HEK293 (cell line): ENCODE data around the gene ZNF48.
A peak's percentile ranks its signal among the peaks of the same experiment; 100 is the strongest.

Experiments used
- CTCF ChIA-PET: fragments of 350-600 bp; formaldehyde crosslinking; extraction: SDS; loops from one replicate; lab custom pipeline; 2021; ENCODE audit warnings: antibody characterized with exemption; lab: Yijun Ruan, JAX
- POLR2A ChIA-PET: fragments of 300-600 bp; formaldehyde crosslinking; extraction: SDS; loops from one replicate; lab custom pipeline; 2020; ENCODE audit warnings: antibody characterized with exemption, inconsistent platforms; lab: Yijun Ruan, JAX
- H3K27ac ChIP-seq: fragments of 200-500 bp; sonication (Bioruptor generic); 2 replicates; pipeline ENCODE4 v1.5.1; 2014; ENCODE audit warnings: low read depth, low read length, control low read depth, inconsistent platforms; ENCODE audit errors: extremely low read depth
- H3K36me3 ChIP-seq, 2 experiments: fragments of 200-500 bp in 1 of 2; sonication (Bioruptor generic) in 1 of 2; 1 replicate in 1 of 2; 2 replicates in 1 of 2; pipeline ENCODE4 v1.5.1; 2014 to 2017; ENCODE audit warnings: inconsistent platforms in 2 of 2, low read length in 2 of 2; ENCODE audit not compliant: control insufficient read depth in 2 of 2, insufficient read depth in 1 of 2
- H3K4me1 ChIP-seq: fragments of 200-500 bp; sonication (Bioruptor generic); 2 replicates; pipeline ENCODE4 v1.5.1; 2014; ENCODE audit warnings: mild to moderate bottlenecking, low read length, inconsistent platforms; ENCODE audit not compliant: control insufficient read depth, insufficient read depth
- H3K4me3 ChIP-seq: 2 replicates; pipeline ENCODE4 v1.5.1; 2011; ENCODE audit warnings: low read depth, mild to moderate bottlenecking, control low read depth, low read length, moderate library complexity
- H3K9me3 ChIP-seq: fragments of 200-500 bp; sonication (Bioruptor generic); 2 replicates; pipeline ENCODE4 v1.5.1; 2014; ENCODE audit warnings: low read depth, low read length, inconsistent platforms; ENCODE audit not compliant: control insufficient read depth, insufficient read depth
- GLI2 ChIP-seq: fragments of 450-650 bp; formaldehyde crosslinking; IDR thresholded peaks from 2 replicates; pipeline ENCODE4; 2017; ENCODE audit warnings: missing biosample characterization, missing genetic modification characterization, low read depth, borderline replicate concordance
- GLIS1 ChIP-seq: fragments of 450-650 bp; formaldehyde crosslinking; IDR thresholded peaks from 2 replicates; pipeline ENCODE4 v1.5.1; 2016; ENCODE audit warnings: missing biosample characterization, missing genetic modification characterization
- HOXD13 ChIP-seq: sonication (generic); formaldehyde crosslinking; IDR thresholded peaks from 2 replicates; pipeline ENCODE4 v1.8.0; 2022; ENCODE audit warnings: missing genetic modification reagents, borderline replicate concordance
- KLF8 ChIP-seq: fragments of 450-650 bp; formaldehyde crosslinking; IDR thresholded peaks from 2 replicates; pipeline ENCODE4 v1.5.1; 2016; ENCODE audit warnings: missing biosample characterization, missing genetic modification characterization
- KLF9 ChIP-seq: fragments of 450-650 bp; formaldehyde crosslinking; IDR thresholded peaks from 2 replicates; pipeline ENCODE4 v1.5.1; 2016; ENCODE audit warnings: missing biosample characterization, missing genetic modification characterization, low read depth
- OVOL3 ChIP-seq: fragments of 450-650 bp; formaldehyde crosslinking; IDR thresholded peaks from 2 replicates; pipeline ENCODE4 v1.5.1; 2016; ENCODE audit warnings: missing biosample characterization, missing genetic modification characterization
- SP2 ChIP-seq: fragments of 450-650 bp; formaldehyde crosslinking; IDR thresholded peaks from 2 replicates; pipeline ENCODE4 v1.5.1; 2016; ENCODE audit warnings: missing biosample characterization, missing genetic modification characterization
- YY1 ChIP-seq: fragments of 450-650 bp; formaldehyde crosslinking; IDR thresholded peaks from 2 replicates; pipeline ENCODE4 v1.5.1; 2018; ENCODE audit warnings: missing biosample characterization, missing genetic modification characterization
- YY2 ChIP-seq: fragments of 450-650 bp; formaldehyde crosslinking; IDR thresholded peaks from 2 replicates; pipeline ENCODE4 v1.5.1; 2016; ENCODE audit warnings: missing biosample characterization, missing genetic modification characterization
- ZBTB21 ChIP-seq: fragments of 450-650 bp; formaldehyde crosslinking; IDR thresholded peaks from 2 replicates; pipeline ENCODE4 v1.5.1; 2017; ENCODE audit warnings: missing biosample characterization, missing genetic modification characterization
- ZBTB26 ChIP-seq: fragments of 450-650 bp; formaldehyde crosslinking; optimal IDR thresholded peaks from 2 replicates; pipeline ENCODE3; 2016; ENCODE audit warnings: missing biosample characterization, mild to moderate bottlenecking, missing genetic modification characterization
- ZNF112 ChIP-seq: fragments of 450-650 bp; formaldehyde crosslinking; IDR thresholded peaks from 2 replicates; pipeline ENCODE4 v1.5.0; 2017; ENCODE audit warnings: missing biosample characterization, missing genetic modification characterization
- ZNF114 ChIP-seq: fragments of 450-650 bp; formaldehyde crosslinking; IDR thresholded peaks from 2 replicates; pipeline ENCODE4 v1.5.0; 2017; ENCODE audit warnings: missing biosample characterization, missing genetic modification characterization
- ZNF24 ChIP-seq: fragments of 450-650 bp; formaldehyde crosslinking; IDR thresholded peaks from 2 replicates; pipeline ENCODE4 v1.5.1; 2016; ENCODE audit warnings: missing biosample characterization, missing genetic modification characterization
- ZNF274 ChIP-seq, 2 experiments: fragments of 200-500 bp in 1 of 2; fragments of 450-650 bp in 1 of 2; sonication (Bioruptor generic) in 1 of 2; formaldehyde crosslinking in 1 of 2; IDR thresholded peaks; 2 replicates each; pipeline versions ENCODE4 v1.5.1 to v1.6.1; 2014 to 2016; ENCODE audit warnings: borderline replicate concordance in 1 of 2, inconsistent platforms in 1 of 2, low read length in 1 of 2, missing biosample characterization in 1 of 2, missing genetic modification characterization in 1 of 2
- ZNF350 ChIP-seq: fragments of 450-650 bp; formaldehyde crosslinking; IDR thresholded peaks from 2 replicates; pipeline ENCODE4 v1.5.0; 2017; ENCODE audit warnings: missing biosample characterization, mild to moderate bottlenecking, missing genetic modification characterization
- ZNF37A ChIP-seq: fragments of 450-650 bp; IDR thresholded peaks from 2 replicates; pipeline ENCODE4 v1.5.1; 2018; ENCODE audit warnings: missing biosample characterization, missing genetic modification characterization
- ZNF416 ChIP-seq: fragments of 450-650 bp; formaldehyde crosslinking; IDR thresholded peaks from 2 replicates; pipeline ENCODE4 v1.5.1; 2016; ENCODE audit warnings: missing biosample characterization, missing genetic modification characterization
- ZNF624 ChIP-seq: fragments of 450-650 bp; formaldehyde crosslinking; IDR thresholded peaks from 2 replicates; pipeline ENCODE4 v1.5.1; 2017; ENCODE audit warnings: missing biosample characterization, missing genetic modification characterization
- ZNF639 ChIP-seq: fragments of 450-650 bp; formaldehyde crosslinking; IDR thresholded peaks from 2 replicates; pipeline ENCODE4 v1.5.1; 2016; ENCODE audit warnings: missing biosample characterization, missing genetic modification characterization
- ZNF654 ChIP-seq: fragments of 450-650 bp; formaldehyde crosslinking; IDR thresholded peaks from 2 replicates; pipeline ENCODE4 v1.5.1; 2016; ENCODE audit warnings: low read depth, missing biosample characterization, missing genetic modification characterization
- ZNF658 ChIP-seq: fragments of 450-650 bp; formaldehyde crosslinking; IDR thresholded peaks from 2 replicates; pipeline ENCODE4; 2016; ENCODE audit warnings: missing biosample characterization, missing genetic modification characterization
- ZNF747 ChIP-seq: fragments of 450-650 bp; formaldehyde crosslinking; IDR thresholded peaks from 2 replicates; pipeline ENCODE4 v1.5.1; 2016; ENCODE audit warnings: missing biosample characterization, missing genetic modification characterization
- ZSCAN30 ChIP-seq: fragments of 450-650 bp; IDR thresholded peaks from 2 replicates; pipeline ENCODE4 v1.5.1; 2018; ENCODE audit warnings: missing biosample characterization, mild to moderate bottlenecking, missing genetic modification characterization, moderate library complexity
- ZXDB ChIP-seq: fragments of 450-650 bp; formaldehyde crosslinking; IDR thresholded peaks from 2 replicates; pipeline ENCODE4 v1.5.1; 2016; ENCODE audit warnings: missing biosample characterization, missing genetic modification characterization
- TF ChIP-seq, protein P1 (sequence below): fragments of 450-650 bp; formaldehyde crosslinking; IDR thresholded peaks from 2 replicates; pipeline ENCODE4 v1.5.1; 2016; ENCODE audit warnings: missing biosample characterization, missing genetic modification characterization, low read depth

Gene ZNF48

GRCh38 chr16:30406795-30407101, 11.5 kb downstream of the ZNF48 start:
- peak overlapping the region; percentile 82 for H3K4me3 ChIP-seq
- CTCF ChIA-PET, result interaction anchor here (1.0 to 2.5 kb wide), 4 partner anchors 23 to 315 kb away, joined by 3 to 11 read pairs (median 8); partner anchors contain the start of genes DCTPP1 and TBX6
- peak overlapping the region; percentile 92 for H3K27ac ChIP-seq
- TF ChIP-seq KLF9 (tag by site-specific recombination), result no peak
- TF ChIP-seq ZNF747 (tag by site-specific recombination), result no peak
- no peak for TF ChIP-seq GLI2 (tag by site-specific recombination)
- TF ChIP-seq ZNF112 (tag by site-specific recombination), result no peak
- TF ChIP-seq ZBTB26 (tag by site-specific recombination), result no peak
- no peak for TF ChIP-seq KLF8 (tag by site-specific recombination)
- no peaks in the 10 kb centered on the region for H3K9me3 ChIP-seq
- POLR2A ChIA-PET, result interaction anchor here (1.0 to 5.9 kb wide), 18 partner anchors 7 to 314 kb away, joined by 3 to 64 read pairs (median 6); partner anchors contain the start of genes CD2BP2, DCTPP1, FBRS and TBC1D10B
- H3K4me1 ChIP-seq, result peaks cover 5% of the 10 kb centered on the region; the same call in 1 of the 2 replicates
- H3K36me3 ChIP-seq, result peaks cover 0 to 26% of the 10 kb centered on the region in 2 experiments; a peak in 2 of 3 replicates

- Histone ChIP-seq H3K4me1 (peaks cover 5% of the 10 kb centered on the region; the same call in 1 of the 2 replicates), H3K4me3 (peak within 1 kb of the TSS; percentile 82), H3K9me3 (no peaks in the 10 kb centered on the region), H3K36me3 (peaks cover 0 to 31% of the 10 kb centered on the region in 2 experiments; a peak in 2 of 3 replicates), H3K27ac (peak within 1 kb of the TSS; percentile 92)
- ChIA-PET POLR2A (interaction anchor here (0.5 to 5.9 kb wide), 24 partner anchors 8 to 583 kb away, joined by 3 to 64 read pairs (median 5); partner anchors contain the start of genes ALDOA, CD2BP2, DCTPP1 and FBRS), CTCF (interaction anchor here (0.6 to 2.9 kb wide), 14 partner anchors 9 to 376 kb away, joined by 3 to 16 read pairs (median 4); partner anchors contain the start of genes DCTPP1, TBX6 and TLCD3B)
- TF ChIP-seq ZNF37A (tag by site-specific recombination), result 0 out of 2 replicates have a peak, but pooled peaks have one; percentile 25
- TF ChIP-seq ZNF654, result no peak
- TF ChIP-seq SP2 (tag by site-specific recombination), result peak; percentile 89
- TF ChIP-seq, protein P1, sequence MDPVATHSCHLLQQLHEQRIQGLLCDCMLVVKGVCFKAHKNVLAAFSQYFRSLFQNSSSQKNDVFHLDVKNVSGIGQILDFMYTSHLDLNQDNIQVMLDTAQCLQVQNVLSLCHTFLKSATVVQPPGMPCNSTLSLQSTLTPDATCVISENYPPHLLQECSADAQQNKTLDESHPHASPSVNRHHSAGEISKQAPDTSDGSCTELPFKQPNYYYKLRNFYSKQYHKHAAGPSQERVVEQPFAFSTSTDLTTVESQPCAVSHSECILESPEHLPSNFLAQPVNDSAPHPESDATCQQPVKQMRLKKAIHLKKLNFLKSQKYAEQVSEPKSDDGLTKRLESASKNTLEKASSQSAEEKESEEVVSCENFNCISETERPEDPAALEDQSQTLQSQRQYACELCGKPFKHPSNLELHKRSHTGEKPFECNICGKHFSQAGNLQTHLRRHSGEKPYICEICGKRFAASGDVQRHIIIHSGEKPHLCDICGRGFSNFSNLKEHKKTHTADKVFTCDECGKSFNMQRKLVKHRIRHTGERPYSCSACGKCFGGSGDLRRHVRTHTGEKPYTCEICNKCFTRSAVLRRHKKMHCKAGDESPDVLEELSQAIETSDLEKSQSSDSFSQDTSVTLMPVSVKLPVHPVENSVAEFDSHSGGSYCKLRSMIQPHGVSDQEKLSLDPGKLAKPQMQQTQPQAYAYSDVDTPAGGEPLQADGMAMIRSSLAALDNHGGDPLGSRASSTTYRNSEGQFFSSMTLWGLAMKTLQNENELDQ, result no peak
- no peak for TF ChIP-seq ZNF114 (tag by site-specific recombination)
- TF ChIP-seq ZNF416, result no peak
- TF ChIP-seq ZBTB21 (tag by site-specific recombination), result no peak
- TF ChIP-seq GLIS1 (tag by site-specific recombination), result peak; percentile 56
- peak; percentile 59 for TF ChIP-seq ZNF639 (tag by site-specific recombination)
- TF ChIP-seq ZNF274 (IDR thresholded peaks at IDR 0.05; ENCODE audit: low read length), result no peak
- TF ChIP-seq ZNF274 (tag by site-specific recombination; IDR thresholded peaks at IDR 0.05; ENCODE audit: borderline replicate concordance), result no peak
- 0 out of 2 replicates have a peak, but pooled peaks have one; percentile 40 for TF ChIP-seq HOXD13 (CRISPR knock-in tag)
- peak; percentile 87 for TF ChIP-seq ZXDB
- TF ChIP-seq ZNF624 (tag by site-specific recombination), result no peak
- TF ChIP-seq YY2, result 0 out of 2 replicates have a peak, but pooled peaks have one; percentile 61
- TF ChIP-seq OVOL3 (tag by site-specific recombination), result peak; percentile 76
- TF ChIP-seq ZNF658 (tag by site-specific recombination), result no peak
- no peak for TF ChIP-seq ZNF24 (tag by site-specific recombination)
- TF ChIP-seq ZSCAN30 (tag by site-specific recombination), result peak; percentile 84
- no peak for TF ChIP-seq ZNF350 (tag by site-specific recombination)
- peak; percentile 68; the same call in 1 of the 2 replicates for TF ChIP-seq YY1 (tag by site-specific recombination)
Observed at GRCh38 chr16:30407102-30407803, 12.0 kb downstream of the ZNF48 start, which contains the start of gene ZNF771. Gene ZNF771 (plus strand): TSS chr16:30407606. CDS start chr16:30408054, 448 bp downstream.
